Ovary (tissue), 9 donors: ENCODE measurements around the gene RNF217. TPM values are rescaled to one million over a fixed set of nuclear protein-coding genes. Genes with fewer than 3 reads are reported as not detected.

Source experiments
- DNase-seq, 5 donors: peaks; one replicate each; pipeline ENCODE4 v3.0.0-alpha.2; 2019 to 2020
- H3K27ac ChIP-seq, 2 donors: fragments of 200-600 bp; one replicate each; pipeline versions ENCODE4 v1.5.1 to v1.8.0; 2019 to 2022
- H3K27me3 ChIP-seq: fragments of 200-600 bp; one replicate; pipeline ENCODE4 v1.8.0; 2022
- H3K36me3 ChIP-seq: fragments of 200-600 bp; sonication (generic); one replicate; pipeline ENCODE4 v1.5.1; 2019
- H3K4me1 ChIP-seq: one replicate; pipeline ENCODE4 v1.8.1; 2013; ENCODE audit warnings: mild to moderate bottlenecking, moderate library complexity; ENCODE audit not compliant: insufficient read depth
- H3K4me3 ChIP-seq: fragments of 200-600 bp; sonication (generic); one replicate; pipeline ENCODE4 v1.5.1; 2017
- H3K9me3 ChIP-seq, 2 donors: fragments of 200-600 bp in 1 of 2; sonication (generic) in 1 of 2; one replicate each; pipeline versions ENCODE4 v1.5.1 to v1.8.1; 2013 to 2019; ENCODE audit warnings: mild to moderate bottlenecking in 1 of 2, moderate library complexity in 1 of 2
- CTCF ChIP-seq, 3 donors: fragments of 450-650 bp in 2 of 3; fragments of 200-600 bp in 1 of 3; IDR thresholded peaks; one replicate each; pipeline versions ENCODE4 v1.5.1 to v1.8.0; 2016 to 2022; ENCODE audit warnings: antibody characterized with exemption in 3 of 3, mild to moderate bottlenecking in 1 of 3
- EP300 ChIP-seq: sonication (generic); formaldehyde crosslinking; IDR thresholded peaks from one replicate; pipeline ENCODE4 v1.6.1; 2017; ENCODE audit warnings: antibody characterized with exemption
- POLR2A ChIP-seq: fragments of 450-650 bp; IDR thresholded peaks from one replicate; pipeline ENCODE4 v1.6.1; 2017; ENCODE audit warnings: antibody characterized with exemption, mild to moderate bottlenecking, moderate library complexity
- WGBS, 3 donors: extraction: QIAGEN DNeasy Blood & Tissue Kit in 1 of 3; methylation state at CpG; one replicate each; pipeline versions ENCODE4 v1.1.5 to v1.1.7; 2013 to 2017; 5-methylcytosine and 5-hydroxymethylcytosine counted together
- intact Hi-C, 4 donors: fragments of 100-400 bp; cut with DNase I; formaldehyde crosslinking; loops; one replicate each; pipeline versions ENCODE4 v1.11.0 to v1.15.1; 2022 to 2023
- polyA plus RNA-seq, 2 donors: library from polyadenylated mRNA; stranded (reverse); fragments of 200-250 nt in 1 of 2; fragments of 350-450 nt in 1 of 2; fragmentation: Illumina TruSeq in 1 of 2; extraction: RNeasy Lipid Tissue Mini Kit (QIAGEN cat#74804) in 1 of 2; gene quantifications; one replicate each; pipeline ENCODE4 v1.2.3, GENCODE V29; 2013 to 2014
- total RNA-seq, 7 donors: library from RNA; depleted of rRNA in 2 of 7; stranded (reverse); fragments of >200 nt in 2 of 7; fragmentation: NEBNext Ultra II Directional in 3 of 7; extraction: Animal tissue kit (Norgen Biotek cat#: 25700) in 3 of 7; gene quantifications; one replicate each; pipeline versions ENCODE4 v1.1.0 to v1.2.4, GENCODE V29; 2016 to 2023
- donor health status: DM: no; HTN: no; CAD: no; lungs with moderate emphysema.
- donor health status: DM: no; HTN: no; CAD: no.
- donor health status: Bipolar disorder and iron deficiency.
- donor health status: DM: yes; HTN: yes; CAD: no.
- donor health status: DM: no; HTN: no; CAD: no.
- donor health status: DM: yes; HTN: yes; CAD: no.

RNF217 gene
- total and polyA plus RNA-seq, 9 donors, result 5.8 to 40.4 (median 33.6) TPM

GRCh38 chr6:125008957-125009356, 46.7 kb downstream of the RNF217 start:
- DNase-seq, result no peak
- no peak overlapping the region for H3K27ac ChIP-seq
- no peaks in the 10 kb centered on the region for H3K36me3 ChIP-seq
- H3K9me3 ChIP-seq, result no peaks in the 10 kb centered on the region
- peaks cover 5% of the 10 kb centered on the region for H3K4me1 ChIP-seq
- 78 to 92% (median 88%) methylated on average over 1 of the region's 1 CpG for WGBS, 3 donors
- TF ChIP-seq POLR2A (no peak), EP300 (no peak), CTCF (IDR thresholded peaks at IDR 0.05) (no peak)
- no peaks in the 10 kb centered on the region for H3K27me3 ChIP-seq
- intact Hi-C loops, result no loop called here
- H3K4me3 ChIP-seq, result no peak overlapping the region

GRCh38 chr6:125009578-125009977, 47.3 kb downstream of the RNF217 start:
- no peak overlapping the region for H3K27ac ChIP-seq
- TF ChIP-seq EP300 (no peak), POLR2A (no peak), CTCF (IDR thresholded peaks at IDR 0.05) (no peak)

GRCh38 chr6:125013938-125014660, 51.9 kb downstream of the RNF217 start:
- no peaks in the 10 kb centered on the region for H3K36me3 ChIP-seq
- H3K4me3 ChIP-seq, result no peak overlapping the region
- no peak for DNase-seq
- intact Hi-C loops, result no loop called here
- no peaks in the 10 kb centered on the region for H3K27me3 ChIP-seq
- no peak overlapping the region for H3K27ac ChIP-seq
- H3K4me1 ChIP-seq, result peaks cover 5% of the 10 kb centered on the region
- TF ChIP-seq CTCF (IDR thresholded peaks at IDR 0.05) (no peak), POLR2A (no peak), EP300 (no peak)
- 83 to 93% (median 89%) methylated on average over 2 of the region's 2 CpGs for whole genome bisulfite sequencing, 3 donors
- no peaks in the 10 kb centered on the region for H3K9me3 ChIP-seq

More at GRCh38 chr6:125009578-125009977, 47.3 kb downstream of the RNF217 start:
- Histone ChIP-seq H3K36me3 (no peaks in the 10 kb centered on the region), H3K4me3 (no peak overlapping the region), H3K27me3 (no peaks in the 10 kb centered on the region), H3K4me1 (peaks cover 5% of the 10 kb centered on the region), H3K9me3 (no peaks in the 10 kb centered on the region)
- no peak for DNase-seq
- intact Hi-C loops, result no loop called here
- WGBS, 3 donors, result 7 to 12% (median 11%) methylated on average over 4 of the region's 4 CpGs

GRCh38 chr6:125014661-125014957, 52.4 kb downstream of the RNF217 start:
- no peak overlapping the region for H3K4me3 ChIP-seq
- no peak for DNase-seq
- H3K4me1 ChIP-seq, result peaks cover 3% of the 10 kb centered on the region
- no peaks in the 10 kb centered on the region for H3K9me3 ChIP-seq
- TF ChIP-seq CTCF (IDR thresholded peaks at IDR 0.05) (no peak), POLR2A (no peak), EP300 (no peak)
- H3K27me3 ChIP-seq, result no peaks in the 10 kb centered on the region
- no peaks in the 10 kb centered on the region for H3K36me3 ChIP-seq
- no peak overlapping the region for H3K27ac ChIP-seq
- intact Hi-C loops, result no loop called here
